NCI-H748 (cell line): Measurements from ENCODE around the gene RAB30.
"Not testable (repeated sequence)": the region's sequence is repeated elsewhere in the genome, so short reads cannot be mapped to it uniquely, and the experiment has no call there.

Experiments
- DNase-seq: peaks from one replicate; lab custom pipeline; 2025; ENCODE audit not compliant: unreplicated experiment; lab: John Stamatoyannopoulos, UW

The RAB30 gene

DNA sequence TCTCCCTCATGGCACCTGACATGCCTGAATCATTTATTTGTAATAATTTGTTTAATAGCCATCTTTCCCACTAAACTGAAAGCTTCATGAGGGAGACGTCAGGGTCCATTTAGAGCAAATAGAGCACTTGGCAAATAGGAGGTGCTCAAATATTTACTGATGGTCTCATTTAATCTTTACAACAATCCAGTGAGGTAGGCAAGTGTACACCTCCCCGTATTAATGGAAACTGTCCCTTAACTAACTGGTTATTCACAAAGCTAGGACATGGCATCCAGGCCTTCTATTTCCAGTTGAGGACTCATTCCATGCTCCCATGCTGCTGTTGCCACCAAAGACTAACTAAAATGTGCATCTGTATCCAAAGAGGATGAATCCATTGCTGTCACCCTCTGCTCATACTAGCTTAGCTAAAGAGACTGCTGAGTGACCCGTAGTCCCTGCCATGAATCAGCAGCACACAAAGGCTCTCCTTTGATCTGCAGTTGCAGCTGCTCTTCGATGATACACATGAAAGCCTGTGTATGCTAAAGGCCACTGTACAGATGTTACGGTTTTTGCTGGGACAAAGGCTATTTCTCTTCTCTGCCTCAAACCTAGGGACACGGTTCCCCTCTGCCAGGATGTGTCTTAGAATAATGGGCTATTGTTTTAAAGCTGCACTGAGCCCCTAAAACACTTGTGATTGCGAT is 82.6 kb downstream of the RAB30 start:
- DNase-seq, result peak; percentile 79

DNA sequence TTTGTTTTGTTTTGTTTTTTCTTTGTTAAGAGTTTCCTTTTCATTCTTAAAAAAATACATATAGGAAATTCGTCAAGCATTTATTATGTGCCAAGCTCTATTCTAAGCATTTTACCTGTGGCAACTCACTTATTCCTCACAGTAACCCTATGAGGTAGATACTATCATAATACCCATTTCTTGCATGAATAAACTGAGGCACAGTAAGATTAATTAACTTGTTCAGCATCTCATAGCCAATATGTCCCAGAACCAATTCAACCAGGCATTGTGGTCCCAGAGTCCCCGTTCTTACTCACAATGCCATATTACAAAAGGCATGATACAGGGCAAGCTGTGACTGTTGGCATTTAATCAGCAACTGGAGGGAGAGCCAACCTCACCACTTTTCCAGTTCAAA is 83.7 kb downstream of the RAB30 start:
- DNase-seq, result no peak

DNA sequence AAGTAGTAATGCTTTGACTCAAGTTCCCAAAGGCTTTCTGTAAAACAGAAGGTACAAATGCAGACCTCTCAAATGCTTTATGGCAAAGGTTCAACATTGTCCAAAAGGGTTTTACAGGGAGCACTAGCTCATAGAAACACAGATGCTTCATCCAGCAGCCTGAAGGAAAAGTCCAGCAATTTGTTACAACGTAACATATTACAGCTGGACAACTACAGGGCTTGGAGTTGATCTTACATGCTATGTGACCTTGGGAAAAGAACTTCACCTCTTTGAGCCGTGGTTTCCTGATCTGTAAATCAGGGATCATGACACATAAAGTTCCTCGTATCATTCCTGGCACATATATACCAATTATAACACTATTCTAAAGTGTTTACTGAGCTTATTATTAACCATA is 85.3 kb downstream of the RAB30 start:
- no peak for DNase-seq

DNA sequence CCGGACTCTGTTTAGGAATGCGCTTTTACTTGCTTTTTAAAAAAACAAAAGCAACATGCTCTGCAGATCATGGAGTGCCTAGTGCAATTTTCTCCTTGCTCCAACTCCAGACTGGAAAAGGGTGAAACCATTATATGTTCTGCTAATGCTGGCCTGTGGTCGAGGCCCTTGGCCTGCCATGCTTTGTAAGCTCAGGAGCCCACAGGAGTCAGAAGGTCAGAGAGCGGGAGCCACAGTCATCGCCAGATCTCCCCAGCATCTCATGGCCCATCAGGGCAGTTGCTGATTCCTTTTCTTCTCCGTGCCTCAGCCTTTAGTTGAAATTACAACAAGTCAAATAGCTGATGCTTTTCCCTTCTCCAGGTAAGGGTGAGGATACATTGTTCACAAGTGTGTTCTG is 89.8 kb downstream of the RAB30 start:
- no peak for DNase-seq

DNA sequence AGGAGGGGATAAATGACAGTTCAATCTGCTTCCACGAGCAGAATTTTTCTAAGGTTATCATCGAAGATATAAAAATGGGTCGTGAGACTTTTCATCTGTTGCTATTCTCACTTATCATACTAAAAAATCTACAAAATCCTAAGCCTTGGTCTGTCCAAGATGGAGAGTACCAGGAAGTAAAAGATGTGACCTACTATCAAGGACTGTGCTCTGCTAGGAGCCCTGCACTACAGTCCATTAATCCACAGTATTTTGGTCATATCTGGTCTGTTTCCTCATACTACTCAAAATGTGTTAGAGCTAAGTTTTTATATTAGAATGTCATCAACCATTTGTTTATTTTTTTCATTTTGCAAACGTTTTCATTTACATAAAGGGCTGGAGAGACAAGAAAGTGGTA is 90.8 kb downstream of the RAB30 start:
- DNase-seq, result no peak

DNA sequence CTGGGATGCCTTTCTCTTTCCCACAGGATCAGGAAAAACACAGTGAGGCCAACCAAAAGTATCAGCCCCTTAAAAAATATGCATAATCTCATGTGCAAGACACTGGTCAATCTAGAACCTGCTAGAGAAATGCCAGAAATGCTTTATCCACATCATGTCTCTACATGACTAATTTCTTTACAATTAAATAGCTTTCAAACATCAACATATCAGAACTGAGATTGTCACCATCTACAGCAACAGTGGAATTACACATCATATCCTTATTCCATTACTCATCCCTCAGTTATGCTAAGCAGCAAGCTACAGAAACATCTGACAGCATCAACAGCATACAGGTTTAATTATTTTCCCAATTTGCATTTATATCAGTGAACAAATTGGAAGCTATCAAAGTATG is 91.4 kb downstream of the RAB30 start:
- no peak for DNase-seq

DNA sequence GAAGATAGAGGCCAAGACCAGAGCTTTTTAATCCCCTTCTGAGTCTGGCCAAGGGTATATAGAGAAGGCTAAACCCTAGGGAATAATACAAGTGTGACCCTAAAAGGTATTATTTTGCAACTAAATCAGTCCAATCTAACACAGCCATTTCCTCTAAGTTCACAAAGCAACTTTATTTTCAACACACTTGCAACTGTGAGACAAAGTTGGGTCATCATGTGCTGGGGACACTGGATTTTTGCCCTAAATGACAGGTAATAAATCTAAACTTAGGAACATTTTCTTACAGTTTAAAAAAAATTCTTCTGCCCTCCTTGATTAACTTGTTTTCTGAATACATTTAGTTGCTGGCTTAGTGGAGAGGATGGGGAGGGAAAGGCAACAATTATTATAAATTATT is 91.9 kb downstream of the RAB30 start:
- no peak for DNase-seq

DNA sequence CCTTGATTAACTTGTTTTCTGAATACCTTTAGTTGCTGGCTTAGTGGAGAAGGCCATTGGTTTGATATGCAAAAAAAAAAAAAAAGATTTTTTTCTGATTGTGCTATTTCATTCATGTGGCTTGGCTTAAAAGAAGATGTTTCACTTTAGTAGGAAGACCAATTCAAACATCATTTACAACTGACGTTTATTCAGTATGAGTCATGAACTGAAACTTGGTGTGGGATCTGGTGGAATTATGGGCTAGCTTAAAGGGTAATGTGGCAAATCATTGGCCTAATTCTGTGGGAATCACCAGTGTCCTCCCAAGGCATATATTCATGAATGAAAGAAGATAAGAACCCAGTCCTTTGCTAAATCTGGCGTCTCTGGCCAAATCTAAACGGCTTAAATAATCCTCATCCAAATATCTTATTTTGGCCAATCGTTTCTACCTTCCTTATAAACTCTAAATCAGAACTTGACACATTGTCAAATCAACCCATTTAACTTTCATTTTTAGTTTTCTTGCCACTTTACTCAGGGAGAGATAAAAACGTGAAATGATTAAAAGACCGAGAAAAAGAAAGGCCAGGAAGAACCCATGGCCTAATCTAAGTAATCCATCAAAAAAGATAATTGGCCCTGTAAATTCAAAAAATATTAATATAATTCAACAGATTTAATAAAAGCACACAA is 93.1 kb downstream of the RAB30 start:
- no peak for DNase-seq

DNA sequence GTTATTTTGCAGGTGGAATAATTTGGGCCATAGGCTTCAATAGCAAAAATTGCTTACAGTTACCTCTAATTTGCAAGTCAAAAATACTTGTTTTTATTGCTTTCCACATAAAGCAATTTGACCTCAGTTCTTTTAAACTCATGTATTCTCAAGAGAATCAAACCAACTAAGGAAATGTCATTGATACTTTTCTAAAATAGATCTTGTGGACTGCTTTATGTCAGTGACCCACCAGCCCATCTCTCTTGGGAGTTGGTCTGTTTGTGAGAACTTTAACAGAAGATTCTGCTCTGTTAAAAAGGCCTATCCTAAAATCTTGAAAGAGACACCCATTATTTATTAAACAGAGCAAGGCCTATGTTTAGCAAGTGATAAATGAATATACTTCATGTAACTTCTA is 94.9 kb downstream of the RAB30 start:
- DNase-seq, result no peak

DNA sequence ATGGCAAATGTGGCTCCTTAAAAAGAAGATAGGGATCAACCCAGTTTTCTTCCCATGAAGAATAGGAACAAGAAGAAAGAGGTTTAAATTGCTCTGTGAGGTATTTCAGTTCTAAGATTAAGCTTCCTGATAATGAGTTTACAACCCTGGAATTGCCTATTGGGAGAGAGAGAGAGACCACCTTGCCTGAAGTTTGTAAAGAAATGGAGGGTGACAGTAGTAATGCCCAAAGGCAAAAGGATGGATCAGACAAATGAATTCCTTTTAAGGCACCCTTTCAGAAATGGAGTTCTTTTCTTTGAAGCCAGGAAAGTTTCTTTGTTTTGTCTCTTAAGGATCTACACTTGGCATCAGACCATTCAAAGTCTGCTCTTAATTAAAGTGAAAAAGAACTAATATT is 95.8 kb downstream of the RAB30 start:
- no peak for DNase-seq

DNA sequence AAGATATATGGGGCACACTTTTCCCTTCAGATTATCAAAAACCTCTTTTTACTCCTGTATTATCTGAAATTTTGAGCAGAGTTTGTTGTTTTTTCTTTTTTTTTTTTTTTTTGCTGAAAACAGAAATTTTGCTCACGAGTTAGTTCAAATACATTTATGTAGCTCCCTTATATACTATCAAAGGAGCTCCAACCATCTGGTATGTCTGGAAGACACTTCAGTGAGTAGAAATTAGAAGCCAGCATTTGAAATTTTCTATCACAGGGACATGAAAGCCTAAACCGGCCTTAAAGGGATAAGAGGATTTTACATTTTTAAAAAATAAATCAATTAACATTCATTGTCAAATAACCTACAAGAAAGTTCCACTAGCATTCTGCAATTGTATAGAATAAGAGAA is 96.8 kb downstream of the RAB30 start:
- no peak for DNase-seq

DNA sequence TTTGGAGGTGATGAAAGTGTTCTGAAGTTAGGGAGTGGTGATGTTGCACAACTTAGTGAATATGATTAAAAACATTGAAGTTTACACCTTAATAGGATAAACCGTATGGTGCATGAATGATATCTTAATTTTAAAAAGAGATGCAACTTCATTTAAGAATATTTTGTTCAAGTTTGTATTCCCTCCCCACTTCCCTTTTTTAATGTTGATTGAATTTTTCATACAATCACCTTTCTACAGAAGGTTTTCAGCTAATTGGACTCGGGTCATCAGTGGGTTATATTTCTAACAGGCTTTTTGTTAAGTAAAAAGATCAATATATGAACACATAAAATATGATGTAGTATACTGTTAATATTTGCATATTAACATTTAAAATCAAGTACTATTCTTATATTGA is 97.6 kb downstream of the RAB30 start:
- no peak for DNase-seq

DNA sequence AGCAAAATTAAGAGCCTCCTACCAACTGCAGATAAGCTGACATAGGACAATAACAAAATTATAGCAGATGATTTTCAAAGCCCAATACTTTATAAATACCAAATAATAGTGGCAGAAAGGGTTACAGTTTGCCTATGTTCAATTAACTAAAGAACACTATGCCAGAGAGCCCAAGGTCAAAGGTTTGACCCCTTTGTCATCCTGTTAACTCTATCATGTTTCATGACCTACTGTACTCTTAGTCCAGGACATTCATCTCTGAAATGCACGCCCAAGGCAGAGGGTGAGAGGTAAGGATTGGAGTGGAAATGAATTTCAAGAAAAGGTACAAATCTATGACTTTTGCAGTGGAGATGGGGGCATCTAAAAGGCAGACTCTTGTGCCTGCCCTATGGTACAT is 99.6 kb downstream of the RAB30 start:
- no peak for DNase-seq

DNA sequence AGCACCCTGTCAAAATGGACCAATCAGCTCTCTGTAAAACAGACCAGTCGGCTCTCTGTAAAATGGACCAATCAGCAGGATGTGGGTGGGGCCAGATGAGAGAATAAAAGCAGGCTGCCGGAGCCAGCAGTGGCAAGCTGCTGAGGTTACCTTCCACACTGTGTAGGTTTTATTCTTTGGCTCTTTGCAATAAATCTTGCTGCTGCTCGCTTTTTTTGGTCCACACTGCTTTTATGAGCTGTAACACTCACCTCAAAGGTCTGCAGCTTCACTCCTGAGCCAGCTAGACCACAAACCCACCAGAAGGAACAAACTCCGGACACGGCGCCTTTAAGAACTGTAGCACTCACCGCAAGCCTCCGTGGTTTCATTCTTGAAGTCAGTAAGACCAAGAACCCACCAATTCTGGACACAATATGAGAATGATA is 100.2 kb downstream of the RAB30 start:
- DNase-seq, result not testable (repeated sequence)

DNA sequence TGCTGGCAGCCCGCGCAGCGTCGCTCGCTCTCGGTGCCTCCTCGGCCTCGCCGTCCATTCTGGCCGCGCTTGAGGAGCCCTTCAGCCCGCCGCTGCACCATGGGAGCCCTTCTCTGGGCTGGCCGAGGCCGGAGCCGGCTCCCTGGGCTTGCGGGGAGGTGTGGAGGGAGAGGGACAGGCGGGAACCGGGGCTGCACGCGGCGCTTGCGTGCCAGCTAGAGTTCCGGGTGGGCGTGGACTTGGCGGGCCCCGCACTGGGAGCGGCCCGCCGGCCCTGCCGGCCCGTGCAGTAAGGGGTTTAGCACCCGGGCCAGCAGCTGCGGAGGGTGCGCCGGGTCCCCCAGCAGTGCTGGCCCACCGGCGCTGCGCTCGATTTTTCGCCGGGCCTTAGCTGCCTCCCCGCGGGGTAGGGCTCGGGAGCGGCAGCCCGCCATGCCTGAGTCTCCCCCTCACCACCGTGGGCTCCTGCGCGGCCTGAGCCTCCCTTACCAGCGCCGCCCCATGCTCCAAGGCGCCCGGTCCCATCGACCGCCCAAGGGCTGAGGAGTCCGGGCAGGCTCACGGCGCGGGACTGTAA is 101.1 kb downstream of the RAB30 start:
- not testable (repeated sequence) for DNase-seq

DNA sequence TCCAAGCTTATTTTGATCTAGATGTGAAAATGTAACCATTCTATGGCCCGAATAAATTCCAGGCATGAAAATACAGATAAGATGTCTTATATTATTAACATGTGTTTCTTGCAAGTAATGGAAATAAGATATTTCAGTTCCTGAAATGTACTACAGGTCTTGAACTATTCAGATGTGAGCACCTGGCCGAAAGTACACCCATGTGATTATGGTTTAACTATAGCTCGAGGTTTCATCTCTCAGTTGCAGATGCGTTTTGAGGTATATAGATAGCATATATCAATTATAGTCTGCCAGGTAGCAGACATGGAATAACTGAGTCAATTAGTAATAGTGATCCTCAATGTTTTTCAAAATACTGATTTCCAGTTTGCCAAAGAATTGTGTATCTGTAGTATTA is 101.9 kb downstream of the RAB30 start:
- DNase-seq, result no peak

DNA sequence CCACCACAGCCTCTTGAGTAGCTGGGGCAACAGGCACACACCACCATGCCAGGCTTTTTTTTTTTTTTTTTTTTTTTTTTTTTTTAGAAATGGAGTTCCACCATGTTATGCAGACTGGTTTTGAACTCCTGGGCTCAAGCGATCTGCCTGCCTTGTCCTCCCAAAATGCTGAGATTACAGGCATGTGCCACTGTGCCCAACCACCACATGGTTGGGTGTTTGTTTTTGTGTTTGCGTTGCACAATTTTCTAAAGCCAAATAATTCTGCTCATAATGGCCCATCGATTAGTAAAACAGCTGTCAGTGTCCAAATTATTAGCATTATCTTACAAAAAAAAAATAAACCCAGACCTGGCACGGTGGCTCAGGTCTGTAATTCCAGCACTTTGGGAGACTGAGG is 104.3 kb downstream of the RAB30 start:
- no peak for DNase-seq

DNA sequence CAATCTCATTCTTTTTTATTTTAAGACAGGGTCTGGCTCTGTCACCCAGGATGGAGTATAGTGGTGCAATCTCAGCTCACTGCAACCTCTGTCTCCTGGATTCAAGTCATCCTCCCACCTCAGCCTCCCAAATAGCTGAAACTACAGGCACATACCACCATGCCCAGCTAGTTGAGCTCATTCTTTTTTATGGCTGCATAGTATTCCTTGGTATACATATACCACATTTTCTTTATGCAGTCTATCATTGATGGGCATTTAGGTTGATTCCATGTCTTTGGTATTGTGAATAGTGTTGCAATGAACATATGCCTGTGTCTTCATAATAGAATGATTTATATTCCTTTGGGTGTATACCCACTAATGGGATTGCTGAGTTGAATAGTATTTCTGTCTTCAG is 109.7 kb downstream of the RAB30 start:
- DNase-seq, result not testable (repeated sequence)

DNA sequence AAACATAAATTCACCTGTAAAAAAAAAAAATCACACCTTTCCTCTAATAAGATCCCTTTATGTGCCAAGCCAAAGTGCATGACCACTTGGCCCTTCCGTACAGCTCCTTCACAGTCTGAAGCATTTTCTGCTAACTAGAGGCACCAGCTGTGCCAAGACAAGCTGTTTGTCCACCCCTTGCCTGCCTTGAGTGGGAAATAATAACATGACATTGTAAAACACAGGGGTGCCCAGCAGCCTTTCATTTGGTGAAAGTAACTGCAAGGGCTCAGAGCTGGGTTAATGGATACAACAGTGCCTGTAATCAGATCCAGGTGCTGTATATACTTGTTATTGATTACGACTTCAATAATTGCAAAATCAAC is 110.9 kb downstream of the RAB30 start:
- DNase-seq, result peak; percentile 9

DNA sequence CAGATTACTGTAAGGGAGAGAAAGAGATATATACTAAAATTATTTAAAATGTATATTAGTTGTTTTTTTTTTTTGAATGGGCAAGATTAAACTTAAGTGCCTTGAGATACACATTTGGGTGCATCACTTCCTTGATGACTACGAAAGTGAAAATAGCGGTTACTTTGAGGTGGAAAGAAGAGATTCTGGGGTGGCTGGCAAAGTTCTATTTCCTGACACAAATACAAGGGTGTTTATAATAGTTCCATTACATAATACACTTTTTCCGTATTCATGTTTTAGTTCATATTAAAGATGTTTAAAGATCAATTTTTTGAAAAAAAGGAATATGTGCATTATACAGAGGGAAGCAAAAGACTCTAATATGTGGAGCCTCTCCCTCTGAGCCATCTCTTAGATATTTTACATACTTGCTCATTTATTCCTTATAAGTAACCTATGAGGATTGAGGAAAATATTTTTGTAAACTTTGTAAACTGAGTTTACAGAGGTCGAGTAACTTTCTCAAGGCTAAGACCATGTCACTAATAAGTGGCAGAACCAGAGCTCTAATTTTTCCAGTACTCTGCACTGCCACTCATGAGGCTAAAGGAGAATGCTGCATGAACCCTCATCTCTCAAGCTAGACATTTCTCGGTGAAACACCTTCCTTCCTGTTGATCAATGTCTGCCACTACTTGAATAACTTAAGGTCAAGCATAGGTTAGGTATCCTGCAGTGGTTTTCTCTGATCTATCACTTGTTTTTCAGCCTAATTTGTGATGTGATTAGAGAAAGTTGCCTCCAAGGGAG is 111.5 kb downstream of the RAB30 start:
- DNase-seq, result no peak

DNA sequence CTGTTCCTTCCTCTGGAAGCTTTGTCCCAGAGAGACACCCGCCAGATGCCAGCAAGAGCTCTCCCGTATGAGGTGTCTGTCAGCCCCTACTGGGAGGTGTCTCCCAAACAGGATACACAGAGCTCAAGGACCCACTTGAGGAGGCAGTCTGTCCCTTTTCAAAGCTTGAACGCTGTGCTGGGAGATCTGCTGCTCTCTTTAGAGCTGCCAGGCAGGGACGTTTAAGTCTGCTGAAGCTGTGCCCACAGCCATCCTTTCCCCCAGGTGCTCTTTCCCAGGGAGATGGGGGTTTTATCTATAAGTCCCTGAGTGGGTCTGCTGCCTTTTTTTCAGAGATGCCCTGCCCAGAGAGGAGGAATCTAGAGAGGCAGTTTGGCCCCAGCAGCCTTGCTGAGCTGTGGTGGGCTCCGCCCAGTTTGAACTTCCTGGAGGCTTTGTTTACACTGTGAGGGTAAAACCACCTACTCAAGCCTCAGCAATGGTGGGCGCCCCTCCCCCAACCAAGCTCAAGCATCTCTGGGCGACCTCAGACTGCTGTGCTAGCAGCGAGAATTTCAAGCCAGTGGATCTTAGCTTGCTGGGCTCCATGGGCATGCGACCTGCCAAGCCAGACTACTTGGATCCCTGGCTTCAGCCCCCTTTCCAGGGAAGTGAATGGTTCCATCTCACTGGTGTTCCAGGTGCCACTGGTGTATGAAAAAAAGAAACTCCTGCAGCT is 115.8 kb downstream of the RAB30 start:
- peak; percentile 68 for DNase-seq
